Forelimb muscle (tissue), 1 donor: ENCODE results near the gene KPNB1. TPM values are rescaled to one million over a fixed set of nuclear protein-coding genes. Genes with fewer than 3 reads are reported as not detected.

ENCODE experiments used
- DNase-seq: peaks from one replicate; pipeline ENCODE4 v3.0.0-alpha.2; 2013; ENCODE audit warnings: low read depth
- polyA plus RNA-seq: library from polyadenylated mRNA; unstranded; fragments of 120-200 nt; gene quantifications from one replicate; pipeline ENCODE4 v1.2.1, GENCODE V29; 2013; ENCODE audit not compliant: insufficient read length

The KPNB1 gene
- polyA plus RNA-seq = 151 TPM

DNA sequence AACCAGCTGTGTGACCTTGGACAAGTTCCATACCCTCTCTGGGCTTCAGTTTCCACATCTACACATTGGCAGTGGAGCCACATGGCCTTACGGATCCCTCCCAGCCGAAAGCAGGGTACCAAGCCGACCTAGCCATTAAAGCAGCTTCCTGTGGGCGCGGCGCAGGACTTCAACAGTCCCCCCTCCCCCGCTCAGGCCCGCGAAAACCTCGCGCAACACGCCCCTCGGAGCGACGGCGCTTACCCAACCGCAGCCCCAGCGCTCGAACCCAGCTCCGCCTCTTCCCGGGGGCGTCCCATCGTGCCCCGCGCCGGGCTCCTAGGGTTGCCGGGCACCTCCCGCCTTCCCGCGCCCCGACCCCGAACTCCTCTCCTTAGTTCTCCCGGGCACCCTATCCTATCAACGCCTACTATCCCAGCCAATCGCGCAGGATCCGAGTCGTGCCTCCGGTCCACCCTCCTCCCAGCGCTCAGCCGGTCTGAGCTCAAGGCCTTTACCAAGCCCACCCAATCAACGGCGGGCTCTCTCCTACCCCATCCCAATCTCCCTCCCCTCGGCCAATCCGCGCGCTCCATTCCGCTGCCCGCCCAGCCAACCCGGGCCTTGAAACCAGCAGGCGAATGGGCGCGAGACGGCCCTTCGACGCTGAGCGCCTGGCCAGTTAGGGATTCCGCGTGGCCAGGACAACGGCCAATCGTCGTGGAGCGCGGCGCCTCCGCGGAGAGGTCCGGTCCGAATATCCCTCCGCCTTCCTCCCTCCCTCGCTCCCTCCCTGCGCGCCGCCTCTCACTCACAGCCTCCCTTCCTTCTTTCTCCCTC is at the start of gene KPNB1:
Gene KPNB1 (plus strand): TSS at position 767 of the 819 bp plus-strand sequence. CDS start 326 bp downstream, outside the sequence.
- peak; percentile 97 for DNase-seq

DNA sequence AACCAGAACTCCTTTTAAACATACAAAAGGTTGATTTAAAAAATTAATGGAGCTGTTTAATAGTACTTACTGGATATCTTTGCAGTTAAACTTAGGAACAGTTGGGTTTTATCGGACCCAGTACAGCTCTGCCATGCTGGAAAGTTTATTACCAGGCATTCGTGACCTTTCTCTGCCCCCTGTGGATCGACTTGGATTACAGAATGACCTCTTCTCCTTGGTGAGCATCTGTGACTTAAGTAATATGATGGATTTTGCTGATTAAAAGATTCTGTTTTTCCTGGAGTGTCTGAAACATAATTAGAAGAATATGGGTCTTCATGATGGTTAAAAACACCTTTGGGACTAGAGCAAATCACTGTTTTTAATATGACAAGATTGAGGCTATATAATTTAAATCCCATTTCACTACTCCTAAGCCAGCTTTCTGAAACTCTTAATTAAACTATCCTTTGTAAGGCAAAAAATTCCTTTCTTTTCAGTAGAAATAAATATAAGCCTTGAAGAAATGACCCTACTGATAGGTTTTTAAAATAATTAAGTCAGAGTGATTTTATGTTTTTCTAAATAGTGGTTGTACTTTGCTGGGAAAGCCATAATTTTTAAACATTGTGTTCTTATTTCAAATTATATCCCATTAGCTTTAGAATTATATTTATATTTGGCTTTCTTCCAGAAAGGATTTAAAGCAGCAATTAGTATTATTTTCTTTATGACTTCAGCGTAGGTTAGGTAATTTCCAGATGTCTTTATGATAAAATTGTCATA is 45.7 kb upstream of the KPNB1 start:
- DNase-seq = no peak

DNA sequence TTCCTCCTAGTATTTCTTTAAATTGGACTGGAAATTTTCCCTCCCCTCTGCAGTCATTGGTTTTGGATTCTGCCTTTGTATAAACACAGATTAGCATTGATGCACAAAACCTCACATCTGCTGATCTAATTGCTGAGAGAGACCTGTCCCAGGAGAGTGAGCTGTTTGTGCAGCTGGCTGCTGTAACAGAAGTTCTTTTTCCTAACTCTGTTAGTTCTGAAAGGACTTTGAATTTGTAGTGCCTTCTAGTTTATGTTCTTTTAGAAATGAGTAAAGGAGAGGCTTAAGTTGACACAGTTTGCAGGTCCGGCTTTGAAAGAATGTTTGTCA is 45.2 kb upstream of the KPNB1 start:
- DNase-seq = peak; percentile 87

DNA sequence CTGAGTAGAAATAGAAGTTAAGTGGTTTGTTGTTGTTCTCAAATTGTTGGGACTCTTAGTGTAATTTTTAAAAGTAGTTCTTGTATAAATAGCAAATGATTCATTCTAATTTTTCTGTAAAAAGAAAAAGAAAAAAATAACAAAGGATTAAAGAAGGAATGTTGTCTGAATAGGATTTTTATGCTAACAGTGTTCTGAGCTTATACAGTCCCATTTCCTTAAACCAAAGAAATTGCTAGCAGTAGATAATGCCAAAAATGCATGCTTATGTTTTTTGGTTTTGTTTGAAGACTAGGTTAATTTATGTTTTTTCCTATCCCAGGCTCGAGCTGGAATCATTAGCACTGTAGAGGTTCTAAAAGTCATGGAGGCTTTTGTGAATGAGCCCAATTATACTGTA is 44.7 kb upstream of the KPNB1 start:
- no peak for DNase-seq

DNA sequence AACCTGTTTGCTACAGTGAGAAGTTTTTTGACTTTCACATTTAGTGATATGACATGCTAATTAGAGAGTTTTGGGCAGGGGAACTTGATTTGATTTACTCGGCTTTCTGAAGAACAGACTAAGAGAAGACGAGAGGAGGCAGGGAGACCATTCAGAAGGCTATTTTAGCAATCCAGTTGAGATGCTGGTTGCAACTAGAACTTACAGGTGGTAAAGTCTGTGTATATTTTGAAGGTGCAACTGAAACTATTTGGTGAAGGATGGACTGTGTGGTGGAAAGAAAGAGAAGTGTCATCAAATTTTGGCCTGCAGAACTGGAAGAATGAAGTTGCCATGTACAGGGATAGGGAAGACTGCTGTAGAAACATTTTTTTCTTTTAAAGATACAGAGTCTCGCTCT is 42.2 kb upstream of the KPNB1 start:
- DNase-seq = no peak

DNA sequence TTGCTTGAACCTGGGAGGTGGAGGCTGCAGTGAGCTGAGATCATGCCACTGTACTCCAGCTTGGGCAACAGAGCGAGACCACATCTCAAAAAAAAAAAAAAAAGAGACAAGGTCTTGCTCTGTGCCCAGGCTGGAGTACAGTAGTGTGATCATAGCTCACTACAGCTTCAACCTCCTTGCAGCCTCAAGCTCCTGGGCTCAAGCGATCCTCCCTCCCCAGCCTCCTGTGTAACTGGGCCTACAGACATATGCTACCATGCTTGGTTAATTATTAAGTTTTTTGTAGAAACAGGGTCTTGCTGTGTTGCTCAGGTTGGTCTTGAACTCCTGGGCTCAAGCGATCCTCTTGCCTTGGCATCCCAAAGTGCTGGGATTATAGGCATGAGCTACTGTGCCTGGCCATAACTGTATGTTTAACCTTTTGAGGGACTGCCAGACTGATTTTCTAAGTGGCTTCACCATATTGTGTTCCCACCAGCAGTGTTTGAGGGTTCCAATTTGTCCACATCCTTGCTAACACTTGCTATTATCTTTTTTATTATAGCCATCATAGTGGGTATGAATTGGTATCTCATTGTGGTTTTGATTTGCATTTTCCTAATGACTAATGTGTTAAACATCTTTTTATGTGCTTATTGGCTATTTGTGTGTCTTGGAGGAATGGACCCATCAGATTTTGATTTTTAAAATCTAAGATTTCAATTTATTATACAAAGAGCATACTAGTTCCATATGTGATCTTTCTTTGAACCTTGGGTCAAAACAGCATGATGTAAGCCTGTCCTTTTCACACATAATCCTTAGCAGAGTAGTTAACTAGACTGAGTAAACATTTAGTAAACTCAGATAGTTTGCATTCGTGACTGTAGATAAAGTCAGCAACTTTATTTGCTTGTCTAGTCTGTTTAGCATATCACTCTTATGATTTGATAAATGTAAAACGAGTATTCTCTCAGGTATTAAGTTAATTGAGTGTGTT is 38.1 kb upstream of the KPNB1 start:
- DNase-seq = no peak

DNA sequence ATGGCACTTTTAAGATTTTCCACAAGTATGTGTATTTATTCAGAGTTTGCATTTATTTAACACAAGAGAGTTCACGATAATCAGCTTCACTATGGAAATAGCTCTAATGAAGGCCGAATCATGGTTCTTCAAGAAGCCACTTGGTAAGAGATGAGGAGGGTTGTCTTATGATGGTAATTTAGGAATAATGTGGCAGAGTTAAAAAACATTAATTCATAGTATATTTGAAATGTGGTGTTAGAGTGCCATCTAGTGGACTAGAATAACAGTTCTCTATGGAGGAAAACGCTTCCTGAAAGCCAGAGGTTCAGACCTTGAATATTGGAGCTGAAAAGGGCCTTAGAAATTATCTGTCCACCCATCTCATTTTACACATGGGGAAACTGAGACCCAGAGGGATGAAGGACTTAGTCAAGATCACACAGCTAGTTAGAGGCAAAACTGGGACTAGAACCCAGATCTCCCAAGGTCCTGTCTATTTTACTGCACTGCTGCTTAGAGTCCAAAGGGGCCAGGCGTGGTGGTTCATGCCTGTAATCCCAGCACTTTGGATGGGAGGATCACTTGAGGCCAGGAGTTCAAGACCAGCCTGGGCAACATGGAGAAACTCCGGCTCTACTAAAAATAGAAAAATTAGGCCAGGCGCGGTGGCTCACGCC is 33.8 kb upstream of the KPNB1 start:
- peak; percentile 31 for DNase-seq

DNA sequence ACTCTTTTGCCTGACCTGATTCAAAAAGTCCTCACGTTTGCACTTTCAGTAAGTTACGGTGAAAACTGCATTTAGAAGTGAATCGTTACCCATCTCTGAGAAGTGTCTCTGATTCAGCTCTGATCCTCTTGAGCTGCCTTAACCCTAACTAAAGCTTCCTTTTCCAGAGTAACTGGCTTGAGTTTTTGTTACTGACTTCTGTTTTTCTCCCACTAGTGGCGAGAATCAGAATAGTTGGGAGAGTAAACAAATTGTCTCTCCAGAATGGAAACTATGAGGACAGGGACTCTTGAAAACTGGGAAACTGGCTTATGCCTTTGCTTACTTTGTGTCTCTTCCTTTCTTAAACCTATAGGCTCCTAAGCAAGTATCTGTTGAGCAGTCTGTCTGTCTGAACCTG is 31.3 kb upstream of the KPNB1 start:
- DNase-seq = no peak

DNA sequence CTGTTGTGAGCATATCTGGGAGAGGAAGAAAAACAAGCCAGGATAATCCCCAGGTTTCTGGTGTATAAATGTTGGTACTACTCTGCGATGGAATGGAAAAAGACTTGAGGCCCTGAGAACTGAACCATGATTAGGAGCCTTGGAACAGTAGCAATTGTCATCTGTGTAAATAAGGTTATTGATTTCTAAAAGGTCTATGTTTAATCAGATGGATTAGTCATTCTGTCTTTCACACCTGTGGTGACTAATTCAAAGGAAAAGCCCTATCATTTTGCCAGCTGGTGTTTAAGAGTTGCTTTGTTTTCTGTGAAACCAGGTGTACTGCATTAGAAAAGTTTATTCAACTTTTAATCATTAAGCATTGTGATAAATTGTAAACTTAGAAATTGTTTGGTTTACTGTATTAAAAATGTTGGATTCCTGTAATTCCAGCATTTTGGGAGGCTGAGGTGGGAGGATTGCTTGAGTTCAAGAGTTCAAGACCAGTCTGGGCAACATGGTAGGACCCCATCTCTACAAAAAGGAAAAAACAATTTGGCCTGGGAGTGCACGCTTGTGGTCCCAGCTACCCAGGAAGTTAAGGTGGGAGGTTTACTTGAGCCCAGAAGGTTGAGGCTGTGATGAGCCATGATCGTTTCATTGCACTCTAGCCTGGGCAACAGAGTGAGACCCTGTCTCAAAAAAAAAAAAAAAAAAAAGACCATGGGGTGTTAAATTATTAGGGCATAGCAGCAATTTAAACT is 29.0 kb upstream of the KPNB1 start:
- DNase-seq = no peak

DNA sequence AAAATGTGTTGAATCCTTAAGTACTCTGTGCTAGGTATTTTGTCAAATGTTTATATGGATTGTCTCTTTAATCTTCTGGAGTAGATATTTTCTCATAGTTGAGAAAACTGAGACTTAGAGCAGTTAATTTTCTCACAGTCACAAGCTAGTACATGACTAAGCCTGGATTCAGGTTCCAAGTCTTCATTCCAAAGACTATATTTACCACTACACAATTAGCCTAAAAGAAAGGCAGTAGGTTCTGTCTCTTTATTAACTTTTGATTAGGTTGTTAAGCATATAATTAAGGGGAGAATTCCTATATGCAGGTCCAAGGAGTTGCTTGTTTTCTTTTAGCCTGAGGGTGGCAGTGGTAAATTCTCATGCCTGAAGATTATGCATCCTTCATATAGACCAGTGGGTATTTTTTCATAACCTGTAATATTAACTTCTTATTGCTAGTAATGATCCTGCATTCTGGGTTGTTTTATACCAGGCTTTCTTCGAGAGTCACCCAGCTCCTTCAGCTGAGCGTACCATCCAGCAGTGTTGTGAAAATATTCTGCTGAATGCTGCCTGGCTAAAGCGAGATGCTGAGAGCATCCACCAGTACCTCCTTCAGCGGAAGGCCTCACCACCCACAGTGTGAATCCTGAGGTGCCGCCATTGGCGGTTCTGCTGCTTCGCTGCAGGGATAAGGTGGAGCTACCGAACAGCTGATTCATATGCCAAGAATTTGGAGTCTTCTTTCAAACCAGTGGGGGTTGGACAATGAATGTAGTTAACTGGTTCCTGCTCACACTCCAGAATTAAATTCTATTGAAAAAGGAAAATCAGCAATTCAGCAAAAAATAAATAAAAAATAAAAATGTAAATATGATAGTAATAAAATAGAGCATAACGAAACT is 28.2 kb upstream of the KPNB1 start:
- no peak for DNase-seq

DNA sequence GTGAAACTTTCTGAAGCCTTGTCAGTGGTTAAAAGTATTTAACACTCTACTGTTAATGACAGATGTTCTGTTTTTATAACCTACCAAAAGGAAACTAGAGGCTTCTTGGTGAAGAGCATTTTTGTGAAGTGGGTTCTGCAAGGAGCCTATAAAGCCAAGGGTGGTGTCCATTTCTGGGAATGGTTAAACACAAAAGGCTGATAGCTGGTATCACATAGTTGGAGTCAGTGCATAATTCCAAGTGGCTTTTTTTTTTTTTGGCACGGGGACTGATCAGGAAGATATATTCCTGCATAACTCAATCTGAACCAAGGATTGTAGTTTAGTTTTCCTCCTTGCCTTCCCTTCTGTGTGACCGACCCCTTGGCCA is 27.6 kb upstream of the KPNB1 start:
- DNase-seq = no peak

DNA sequence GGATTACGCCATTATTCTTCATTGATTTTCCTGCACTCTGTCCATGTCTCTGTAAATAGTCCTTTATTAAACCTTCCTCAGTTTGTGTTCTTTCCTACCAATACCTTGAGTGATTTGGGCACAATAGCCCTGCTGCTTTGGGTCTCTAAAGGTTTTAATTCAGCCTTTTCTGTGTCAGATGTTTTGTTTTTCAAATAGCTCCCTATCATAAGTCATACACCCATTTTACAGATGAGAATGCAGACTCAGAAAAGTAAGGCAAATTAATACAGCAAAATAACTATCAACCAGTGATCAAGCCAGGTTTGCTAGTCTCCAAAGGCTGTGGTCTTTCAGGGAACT is 25.0 kb upstream of the KPNB1 start:
- DNase-seq = no peak

DNA sequence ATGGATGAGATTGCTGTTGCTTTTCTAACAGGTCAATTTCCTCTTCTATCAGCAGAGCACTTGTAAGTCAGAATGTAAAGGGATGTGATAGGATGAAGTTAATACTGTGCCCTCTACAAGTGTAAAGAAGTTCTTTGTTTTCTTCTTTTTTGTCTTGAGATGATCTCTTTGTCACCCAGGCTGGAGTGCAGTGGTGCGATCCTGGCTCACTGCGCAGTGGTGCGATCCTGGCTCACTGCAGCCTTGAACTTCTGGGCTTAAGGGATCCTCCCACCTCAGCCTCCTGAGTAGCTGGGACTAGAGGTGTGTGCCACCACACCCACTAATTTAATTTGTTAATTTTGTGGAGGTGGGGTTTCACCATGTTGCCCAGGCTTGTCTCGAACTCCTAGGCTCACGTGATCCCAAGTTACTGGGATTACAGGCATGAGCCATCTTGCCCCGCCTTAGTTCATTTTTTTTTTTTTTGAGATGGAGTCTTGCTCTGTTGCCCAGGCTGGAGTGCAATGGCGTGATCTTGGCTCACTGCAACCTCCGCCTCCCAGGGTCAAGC is 21.6 kb upstream of the KPNB1 start:
- DNase-seq = no peak

DNA sequence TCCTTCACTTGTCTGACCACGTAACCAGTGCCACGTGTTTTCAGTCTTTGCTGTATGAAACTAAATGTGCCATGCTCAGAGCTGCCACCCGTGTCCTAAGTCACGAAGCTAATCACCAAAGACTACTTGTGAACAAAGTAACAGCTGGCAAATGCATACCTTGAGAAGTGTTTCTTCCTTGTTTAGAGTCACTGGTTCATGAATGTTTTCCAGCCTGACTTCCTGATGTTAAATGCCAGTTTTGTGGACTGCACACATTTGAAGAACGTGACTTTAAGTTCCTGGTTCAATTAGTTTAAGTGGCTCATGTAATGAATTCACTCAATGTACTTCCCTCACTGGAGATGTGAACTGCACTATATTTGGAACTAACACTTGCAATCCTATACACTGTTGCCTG is 19.9 kb upstream of the KPNB1 start:
- DNase-seq = no peak

DNA sequence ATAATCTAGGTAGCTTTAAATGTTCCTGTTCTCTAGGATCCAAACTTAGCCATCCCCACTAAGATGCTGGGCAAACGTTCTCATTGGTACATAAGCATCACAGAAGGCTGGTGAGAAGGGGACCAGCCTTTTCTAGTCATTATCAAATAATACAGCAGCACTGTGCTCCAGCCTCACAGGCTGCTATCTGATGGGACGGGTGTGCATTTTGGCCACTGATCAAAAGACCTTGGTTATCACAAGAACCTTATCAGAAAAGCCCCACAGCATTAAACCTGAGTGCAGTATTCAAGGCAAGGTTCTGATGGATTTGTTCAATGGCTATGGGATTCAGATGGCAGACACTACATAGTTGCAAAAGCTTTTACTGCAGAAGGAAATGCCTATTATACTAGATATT is 19.1 kb upstream of the KPNB1 start:
- DNase-seq = no peak

DNA sequence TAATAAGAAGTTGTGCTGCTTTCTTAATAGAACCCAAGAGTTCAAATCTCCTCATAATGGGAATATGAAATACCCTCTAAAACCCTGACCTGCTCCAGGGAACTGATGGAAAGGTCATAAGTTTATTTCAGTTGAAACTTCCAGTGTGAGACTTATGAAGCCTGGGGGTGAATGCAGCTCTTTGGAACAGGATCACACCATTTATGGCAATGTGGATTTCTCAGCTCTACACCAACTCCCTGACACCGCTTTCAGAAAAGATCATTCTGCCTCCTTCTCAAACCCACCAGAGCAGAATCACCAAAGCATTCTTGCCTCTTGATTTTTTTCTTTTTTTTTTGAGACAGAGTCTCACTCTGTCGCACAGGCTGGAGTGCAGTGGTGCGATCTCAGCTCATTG is 16.7 kb upstream of the KPNB1 start:
- DNase-seq = no peak

DNA sequence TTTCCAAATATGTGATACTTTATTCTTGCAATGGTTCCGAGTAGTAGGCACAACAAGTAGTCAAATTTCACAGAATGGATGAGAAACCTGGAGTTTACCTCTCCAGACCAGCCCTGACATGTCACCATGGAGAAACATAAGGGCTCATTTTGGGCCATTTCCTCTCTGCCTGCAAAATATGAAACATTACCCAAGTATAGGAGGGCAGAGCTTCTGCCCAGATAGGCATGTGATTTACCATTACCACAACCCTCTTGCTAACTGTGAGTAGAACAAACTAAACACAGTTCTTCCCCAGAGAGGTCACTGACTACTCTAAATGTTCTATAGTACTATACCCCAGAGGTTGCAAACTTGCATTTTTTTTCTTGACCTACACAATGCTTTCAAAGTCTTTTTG is 15.7 kb upstream of the KPNB1 start:
- no peak for DNase-seq

DNA sequence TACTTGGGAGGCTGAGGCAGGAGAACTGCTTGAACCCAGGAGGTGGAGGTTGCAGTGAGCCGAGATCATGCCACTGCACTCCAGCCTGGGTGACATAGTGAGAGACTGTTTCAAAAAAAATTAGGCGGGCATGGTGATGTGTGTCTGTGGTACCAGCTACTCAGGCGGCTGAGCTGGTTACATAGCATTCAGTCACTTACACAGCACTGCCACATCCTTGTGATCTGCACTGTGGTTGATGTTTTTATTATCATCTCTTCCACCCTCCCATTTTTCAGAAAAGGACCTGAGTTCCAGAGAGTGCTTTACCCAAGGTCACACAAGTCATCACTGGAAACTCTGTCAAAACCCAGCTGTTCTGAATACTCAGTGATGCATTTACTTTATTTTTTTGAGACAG is 14.8 kb upstream of the KPNB1 start:
- no peak for DNase-seq

DNA sequence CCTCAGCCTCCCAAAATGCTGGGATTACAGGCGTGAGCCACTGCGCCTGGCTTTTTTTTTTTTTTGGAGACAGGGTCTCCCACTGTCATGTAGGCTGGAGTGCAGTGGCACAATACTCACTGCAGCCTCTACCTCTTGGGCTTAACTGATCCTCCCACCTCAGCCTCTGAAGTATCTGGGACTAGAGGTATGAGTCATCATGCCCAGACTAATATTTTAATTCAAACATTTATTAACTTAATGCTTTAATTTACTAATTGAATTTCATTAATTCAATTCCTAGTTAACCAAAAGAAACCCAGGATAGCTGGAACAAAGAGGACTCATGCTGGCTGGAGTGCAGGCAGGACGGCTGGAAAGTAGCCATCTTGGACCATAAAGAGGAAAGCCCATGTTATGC is 14.0 kb upstream of the KPNB1 start:
- DNase-seq = no peak
